CD4-positive, alpha-beta T cell treated with Interleukin-17A for 4 hours (primary cell): ENCODE results near the gene HOXB4.
A peak's percentile ranks its signal among the peaks of the same experiment; 100 is the strongest.

ENCODE experiments used
- DNase-seq: peaks from one replicate; pipeline ENCODE4 v3.0.0-alpha.2; 2020; ENCODE audit warnings: mixed read lengths

Gene HOXB4

GRCh38 chr17:48589060-48589830 lies 11.1 kb upstream of the HOXB4 start:
- no peak for DNase-seq

GRCh38 chr17:48588528-48588927 lies 10.4 kb upstream of the HOXB4 start:
- DNase-seq, result no peak

- no peak for DNase-seq
These were observed 9.9 kb upstream of the HOXB4 start for GRCh38 chr17:48588074-48588415.

- DNase-seq, result no peak
These were observed 9.3 kb upstream of the HOXB4 start for GRCh38 chr17:48587276-48588073.

- peak; percentile 59 for DNase-seq
These were observed 8.5 kb upstream of the HOXB4 start for GRCh38 chr17:48586355-48587258.

GRCh38 chr17:48584223-48584741 lies 6.1 kb upstream of the HOXB4 start:
- no peak for DNase-seq

GRCh38 chr17:48583708-48584222 lies 5.6 kb upstream of the HOXB4 start:
- no peak for DNase-seq

- no peak for DNase-seq
These were observed 4.6 kb upstream of the HOXB4 start for GRCh38 chr17:48582750-48583069.

GRCh38 chr17:48579760-48580554 lies 1.8 kb upstream of the HOXB4 start:
- no peak for DNase-seq

- DNase-seq, result no peak
These were observed 1.3 kb upstream of the HOXB4 start for GRCh38 chr17:48579471-48579759.

GRCh38 chr17:48578616-48579470 lies 693 bp upstream of the HOXB4 start:
- no peak for DNase-seq

- DNase-seq, result peak; percentile 37
These were observed 712 bp downstream of the HOXB4 start for GRCh38 chr17:48577330-48577945.

- DNase-seq, result no peak
These were observed 1.5 kb downstream of the HOXB4 start for GRCh38 chr17:48576479-48577309.

GRCh38 chr17:48575673-48576478 lies 2.3 kb downstream of the HOXB4 start:
- no peak for DNase-seq

- no peak for DNase-seq
These were observed 3.0 kb downstream of the HOXB4 start for GRCh38 chr17:48575066-48575582.

GRCh38 chr17:48574505-48575065 lies 3.6 kb downstream of the HOXB4 start:
- DNase-seq, result no peak

- DNase-seq, result no peak
These were observed 6.2 kb downstream of the HOXB4 start for GRCh38 chr17:48571826-48572417.
